K562 (cell line): ENCODE results near the gene NELFE. TPM values are rescaled to one million over a fixed set of nuclear protein-coding genes. Genes with fewer than 3 reads are reported as not detected.

Experiments used
- BCOR ChIP-seq: fragments of 450-650 bp; IDR thresholded peaks from 2 replicates; pipeline ENCODE4 v1.6.1; 2016
- CBX2 ChIP-seq: fragments of 200-600 bp; sonication (generic); IDR thresholded peaks from one replicate; pipeline ENCODE4 v1.6.1; 2012; ENCODE audit warnings: mild to moderate bottlenecking, low read length, inconsistent platforms; ENCODE audit not compliant: insufficient read depth, poor library complexity, severe bottlenecking
- CHD1 ChIP-seq: fragments of 200-600 bp; sonication (generic); IDR thresholded peaks from one replicate; pipeline ENCODE4 v1.6.1; 2012; ENCODE audit warnings: mild to moderate bottlenecking, moderate library complexity, low read length, inconsistent platforms
- DPF2 ChIP-seq: fragments of 450-650 bp; IDR thresholded peaks from 2 replicates; pipeline ENCODE4 v1.6.1; 2016
- ELF1 ChIP-seq: fragments of 200-800 bp; sonication (Bioruptor generic); IDR thresholded peaks from 2 replicates; pipeline ENCODE4 v1.6.1; 2016; ENCODE audit warnings: missing genetic modification characterization, missing compliant biosample characterization
- ESRRA ChIP-seq: fragments of 450-650 bp; IDR thresholded peaks from 2 replicates; pipeline ENCODE4 v1.6.1; 2014; ENCODE audit warnings: low read depth, mild to moderate bottlenecking, moderate library complexity, borderline replicate concordance
- HDAC8 ChIP-seq: fragments of 450-650 bp; IDR thresholded peaks from 2 replicates; pipeline ENCODE4 v1.6.1; 2016; ENCODE audit warnings: mild to moderate bottlenecking, missing genetic modification characterization, moderate library complexity, missing compliant biosample characterization
- HDGF ChIP-seq: fragments of 450-650 bp; IDR thresholded peaks from 2 replicates; pipeline ENCODE4 v1.6.1; 2016
- KLF10 ChIP-seq: fragments of 250-450 bp; sonication (Bioruptor Pico); IDR thresholded peaks from 2 replicates; pipeline ENCODE4 v1.6.1; 2021; ENCODE audit warnings: matching md5 sums
- KLF16 ChIP-seq: IDR thresholded peaks from 2 replicates; pipeline ENCODE4 v1.6.1; 2016; ENCODE audit warnings: antibody characterized with exemption
- MAFK ChIP-seq: IDR thresholded peaks from 2 replicates; pipeline ENCODE4 v1.6.1; 2011; ENCODE audit warnings: low read length, improper control_type of control experiment
- MITF ChIP-seq: IDR thresholded peaks from 2 replicates; pipeline ENCODE4 v1.6.1; 2014; ENCODE audit warnings: antibody characterized with exemption
- MTA1 ChIP-seq: fragments of 450-650 bp; IDR thresholded peaks from 2 replicates; pipeline ENCODE4 v1.6.1; 2017; ENCODE audit warnings: borderline replicate concordance
- NCOR1 ChIP-seq: fragments of 450-650 bp; IDR thresholded peaks from 2 replicates; pipeline ENCODE4 v1.6.1; 2016; ENCODE audit warnings: mild to moderate bottlenecking, moderate library complexity
- NFRKB ChIP-seq: fragments of 450-650 bp; IDR thresholded peaks from 2 replicates; pipeline ENCODE4 v1.6.1; 2016; ENCODE audit warnings: low read depth
- NKRF ChIP-seq: fragments of 450-650 bp; IDR thresholded peaks from 2 replicates; pipeline ENCODE4 v1.6.1; 2016; ENCODE audit warnings: borderline replicate concordance
- POLR2G ChIP-seq: fragments of 200-400 bp; formaldehyde crosslinking; IDR thresholded peaks from 2 replicates; pipeline ENCODE4 v1.6.1; 2017; ENCODE audit warnings: low read depth, mild to moderate bottlenecking, antibody characterized with exemption, low read length, moderate library complexity
- RFX5 ChIP-seq: IDR thresholded peaks from 2 replicates; pipeline ENCODE4 v1.6.1; 2011; ENCODE audit warnings: low read depth, mild to moderate bottlenecking, improper control_type of control experiment, low read length
- RNF2 ChIP-seq: sonication (generic); IDR thresholded peaks from 2 replicates; pipeline ENCODE4 v1.6.1; 2016
- SAFB2 ChIP-seq: fragments of 200-400 bp; formaldehyde crosslinking; IDR thresholded peaks from 2 replicates; pipeline ENCODE4 v1.6.1; 2018; ENCODE audit warnings: borderline replicate concordance, low read length, low read depth, moderate library complexity; ENCODE audit not compliant: severe bottlenecking
- SPI1 ChIP-seq: IDR thresholded peaks from 2 replicates; pipeline ENCODE4 v1.6.1; 2011; ENCODE audit warnings: low read depth, low read length, control low read depth, borderline replicate concordance
- SRSF9 ChIP-seq: fragments of 200-400 bp; formaldehyde crosslinking; IDR thresholded peaks from 2 replicates; pipeline ENCODE4 v1.6.1; 2017; ENCODE audit warnings: low read depth, low read length, borderline replicate concordance
- TRIM28 ChIP-seq: fragments of 450-650 bp; IDR thresholded peaks from 2 replicates; pipeline ENCODE4 v1.6.1; 2017
- ZNF124 ChIP-seq: sonication (generic); formaldehyde crosslinking; IDR thresholded peaks from 2 replicates; pipeline ENCODE4 v1.8.1; 2022; ENCODE audit warnings: missing genetic modification reagents
- ZNF224 ChIP-seq: sonication (generic); formaldehyde crosslinking; IDR thresholded peaks from 2 replicates; pipeline ENCODE4 v1.8.0; 2022; ENCODE audit warnings: mild to moderate bottlenecking, missing genetic modification reagents
- ZNF232 ChIP-seq: sonication (generic); formaldehyde crosslinking; IDR thresholded peaks from 2 replicates; pipeline ENCODE4 v1.8.0; 2022; ENCODE audit warnings: mild to moderate bottlenecking, missing genetic modification reagents
- ZNF561 ChIP-seq: fragments of 450-650 bp; formaldehyde crosslinking; conservative IDR thresholded peaks from 2 replicates; pipeline ENCODE4 v1.4.0; 2020; ENCODE audit warnings: mild to moderate bottlenecking, moderate library complexity
- ZNF696 ChIP-seq: fragments of 250-450 bp; sonication (Bioruptor Pico); conservative IDR thresholded peaks from 2 replicates; pipeline ENCODE4 v1.4.0; 2020; ENCODE audit warnings: mild to moderate bottlenecking, moderate library complexity
- ZNF75A ChIP-seq: fragments of 450-650 bp; formaldehyde crosslinking; IDR thresholded peaks from 2 replicates; pipeline ENCODE4 v1.4.0; 2020; ENCODE audit warnings: mild to moderate bottlenecking
- polyA plus RNA-seq, 8 experiments: library from polyadenylated mRNA; depleted of rRNA in 4 of 8; stranded (reverse) in 5 of 8; unstranded in 3 of 8; fragments of >200 nt; fragmentation: Nextera tagmentation in 2 of 8; fragmentation: Illumina TruSeq in 1 of 8; extraction: Ambion mirVana in 2 of 8; extraction: Trizol in 1 of 8; gene quantifications; 2 replicates each; pipeline versions ENCODE4 v1.2.1 to v1.2.3, GENCODE V29; 2011 to 2014; ENCODE audit warnings: inconsistent platforms in 1 of 8, missing spikeins in 1 of 8
- total RNA-seq, 7 experiments: library from RNA; depleted of rRNA in 6 of 7; stranded (reverse); fragments of >200 nt in 6 of 7; fragmentation: Illumina TruSeq in 2 of 7; extraction: Trizol in 2 of 7; gene quantifications; 2 replicates each; pipeline versions ENCODE4 v1.2.1 to v1.2.3, GENCODE V29; 2011 to 2021; ENCODE audit warnings: low replicate concordance in 1 of 7

Gene NELFE
- total and polyA plus RNA-seq, 9 of the 15 experiments (the other 6 are each of a cell fraction or from before 2014, with no cell fraction given) = 15.2 to 157 (median 91.5) TPM

GRCh38 chr6:31948753-31949413, 9.9 kb downstream of the NELFE start (continued):
- TF ChIP-seq MTA1 (peak; percentile 25; the same call in 1 of the 2 replicates), NFRKB (peak; percentile 20), HDGF (no peak), ZNF561 (no peak), CHD1 (no peak), SAFB2 (no peak), ELF1 (tag) (no peak), ESRRA (peak; percentile 47; the same call in 1 of the 2 replicates), NKRF (no peak), HDAC8 (tag) (no peak), BCOR (no peak), KLF10 (CRISPR knock-in tag) (no peak), SPI1 (no peak), CBX2 (no peak), TRIM28 (no peak), RFX5 (no peak), ZNF696 (CRISPR knock-in tag) (no peak), RNF2 (0 out of 2 replicates have a peak, but pooled peaks have one; percentile 62), SRSF9 (no peak), DPF2 (peak; percentile 91), KLF16 (no peak), ZNF224 (CRISPR knock-in tag) (no peak), ZNF75A (CRISPR knock-in tag) (no peak), POLR2G (no peak), MAFK (no peak), MITF (no peak), NCOR1 (no peak), ZNF232 (no peak), ZNF124 (CRISPR knock-in tag) (no peak)
